ENCODE results near the gene KDM2A.

The KDM2A gene

DNA sequence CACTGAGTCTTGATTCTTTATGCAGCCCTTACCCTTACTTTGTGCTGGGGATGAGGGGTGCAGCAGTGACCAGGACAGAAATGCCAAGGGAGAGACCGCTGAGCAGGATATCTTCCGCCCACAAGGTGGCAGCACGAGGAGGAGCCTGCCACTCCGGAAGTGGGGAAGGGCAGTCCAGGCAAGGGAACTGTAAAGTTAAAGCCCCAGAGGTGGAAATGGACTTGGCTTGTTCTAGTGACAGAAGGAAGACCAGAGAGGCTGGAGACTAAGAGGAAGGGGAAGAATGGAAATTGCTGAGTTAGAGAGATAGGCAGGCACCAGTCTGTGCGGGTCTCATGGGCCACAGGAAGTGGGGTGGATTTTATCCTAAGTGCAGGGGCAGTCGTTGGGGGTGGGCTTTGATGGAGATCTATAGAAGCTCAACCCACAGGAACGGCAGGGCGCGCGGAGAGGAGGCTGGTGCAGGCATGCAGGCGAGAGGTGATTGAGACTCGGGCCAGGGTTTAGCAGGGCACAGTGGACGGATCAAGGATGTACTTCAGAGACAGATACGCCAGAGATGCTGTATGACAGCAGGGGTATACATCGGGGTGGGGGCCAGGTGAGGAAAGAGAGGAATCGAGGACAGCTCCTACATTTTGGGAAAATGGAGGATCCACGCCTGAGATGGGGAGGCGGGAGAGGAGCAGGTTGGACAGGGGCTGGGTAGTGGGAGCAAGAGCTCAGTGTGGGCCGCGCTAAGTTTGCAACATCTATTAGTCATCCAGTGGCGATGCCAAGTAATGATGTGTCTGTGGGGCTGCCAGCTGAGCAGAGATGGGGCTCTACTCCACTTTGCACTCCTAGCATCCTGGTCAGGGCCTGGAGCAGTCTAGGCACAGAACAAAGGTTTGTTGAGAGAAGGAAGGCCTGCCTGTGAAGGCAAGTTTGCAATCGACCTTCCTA is 143.9 kb downstream of the KDM2A start:
- peak; percentile 74 for DNase-seq

DNA sequence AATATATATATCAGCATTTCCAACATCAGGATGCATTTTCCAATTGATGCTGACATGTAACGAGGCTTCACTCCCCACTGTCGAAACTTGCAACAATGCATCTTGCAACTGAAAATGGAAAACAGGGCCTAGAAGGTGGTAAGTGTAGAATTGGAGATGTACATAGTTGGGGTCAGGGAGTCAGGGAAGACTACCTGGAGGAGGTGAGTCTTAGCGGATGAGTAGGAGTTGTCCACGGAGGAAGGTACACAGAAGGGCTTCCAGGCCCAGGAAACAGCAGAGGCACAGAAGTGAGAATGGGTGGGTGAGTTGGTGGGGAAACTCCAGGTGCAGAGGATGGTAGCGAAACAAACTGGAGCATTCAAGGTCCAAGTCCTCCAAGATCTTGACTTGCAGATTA is 145.2 kb downstream of the KDM2A start:
- DNase-seq = no peak

DNA sequence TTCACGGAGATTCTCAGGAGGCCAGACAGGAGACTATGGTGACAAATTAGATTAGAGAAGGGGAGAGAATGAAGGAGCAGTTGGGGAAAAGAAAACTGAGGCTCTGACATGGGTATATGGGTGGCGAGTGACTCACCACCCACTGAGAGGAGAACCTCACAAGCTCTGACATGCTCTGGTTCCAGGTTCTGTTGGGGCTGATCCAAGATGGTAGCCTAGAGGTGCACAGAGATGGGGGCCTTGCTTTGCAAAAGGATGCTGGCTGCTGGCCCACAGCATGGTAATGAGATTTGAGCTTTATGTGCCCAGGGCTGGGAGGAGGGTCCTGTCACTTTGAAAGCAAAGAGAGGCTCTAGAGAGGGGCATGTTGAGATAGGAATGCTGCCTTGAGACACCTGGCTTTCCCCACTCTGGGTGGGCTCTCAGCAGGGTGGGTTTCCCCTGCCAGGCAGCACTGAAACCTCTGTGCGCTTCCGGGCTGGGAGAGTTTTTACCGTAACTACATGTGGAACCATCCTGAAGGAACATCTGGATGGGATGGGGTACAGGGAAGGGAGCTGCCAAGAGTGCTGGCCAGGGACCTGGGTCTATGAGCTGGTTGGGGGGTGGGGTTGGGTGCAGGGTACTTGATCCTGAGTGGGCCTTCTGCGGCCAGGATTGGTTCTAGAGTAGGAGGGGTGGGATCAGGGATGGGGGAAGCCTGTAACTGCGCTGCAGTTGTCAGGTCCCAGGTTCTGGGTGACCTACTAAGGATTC is 146.0 kb downstream of the KDM2A start:
- DNase-seq = peak; percentile 17

DNA sequence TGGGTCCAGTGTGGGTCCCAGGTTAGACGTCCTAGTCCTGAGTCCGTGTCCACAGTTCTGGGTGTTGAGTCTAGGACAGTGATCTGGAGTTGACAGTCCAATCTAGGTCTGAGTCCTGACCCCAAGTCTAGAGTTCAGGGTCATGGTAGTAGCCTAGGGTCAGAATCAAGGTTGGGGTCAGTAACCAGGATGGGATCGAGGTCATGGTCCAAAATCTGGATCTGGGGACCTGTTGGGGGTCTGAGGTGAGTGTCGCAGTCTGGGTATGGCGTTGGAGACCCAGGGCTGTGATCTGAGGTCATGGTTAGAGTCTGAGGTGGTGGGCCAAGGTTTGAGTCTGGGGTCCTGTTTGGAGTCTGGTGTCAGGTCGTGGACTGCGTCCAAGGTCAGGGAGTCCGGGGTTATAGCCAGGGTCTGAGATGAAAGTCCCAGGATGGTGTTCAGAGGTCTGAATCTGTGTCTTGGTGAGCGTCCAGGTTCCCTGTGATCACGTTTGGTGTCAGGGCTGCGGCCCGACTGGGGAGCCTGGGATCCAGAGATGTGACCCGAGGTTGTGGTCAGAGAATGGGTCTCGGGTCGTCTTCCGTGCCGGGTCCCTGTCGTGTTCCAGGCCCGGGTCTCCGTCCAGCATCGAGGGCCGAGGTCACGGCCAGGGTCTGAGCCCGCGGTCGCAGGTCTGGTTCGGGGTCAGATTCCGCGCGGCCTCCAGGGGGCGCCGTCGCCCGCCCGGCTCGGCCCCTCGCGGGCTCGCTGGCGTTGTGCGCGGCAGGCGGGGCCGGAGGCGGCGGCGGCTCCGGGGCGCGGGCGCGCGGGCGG is 146.8 kb downstream of the KDM2A start:
- DNase-seq = peak; percentile 85

DNA sequence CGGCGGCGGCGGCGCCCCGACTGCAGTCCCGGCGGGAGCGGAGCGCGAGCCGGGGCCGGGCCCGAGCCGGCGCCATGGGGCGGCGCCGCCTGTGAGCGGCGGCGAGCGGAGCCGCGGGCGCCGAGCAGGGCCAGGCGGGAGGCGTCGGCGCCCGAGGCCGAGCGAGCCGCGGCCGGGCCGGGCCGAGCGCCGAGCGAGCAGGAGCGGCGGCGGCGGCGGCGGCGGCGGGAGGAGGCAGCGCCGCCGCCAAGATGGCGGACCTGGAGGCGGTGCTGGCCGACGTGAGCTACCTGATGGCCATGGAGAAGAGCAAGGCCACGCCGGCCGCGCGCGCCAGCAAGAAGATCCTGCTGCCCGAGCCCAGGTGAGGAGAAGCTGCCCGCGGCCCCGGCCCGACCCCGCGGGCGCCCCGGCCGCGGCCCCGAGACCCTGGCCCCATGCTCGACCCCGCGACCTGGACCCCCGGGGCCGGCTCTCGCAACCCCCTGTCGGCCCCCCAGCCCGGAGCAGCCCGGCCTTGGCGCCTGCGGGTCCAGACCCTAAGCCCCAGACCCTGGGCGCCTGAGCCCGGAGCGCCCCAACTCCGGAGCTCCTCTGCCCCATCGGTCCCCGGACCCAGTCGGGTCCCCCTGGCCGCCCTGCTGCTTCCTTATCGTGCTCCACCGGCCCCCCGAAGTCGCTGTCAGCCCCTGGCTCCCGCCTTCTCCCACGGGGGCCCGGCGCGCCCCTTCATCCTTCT is 147.6 kb downstream of the KDM2A start, which contains the start of gene GRK2:
Gene GRK2, plus strand, starts transcription at position 25 of the 739 bp plus-strand sequence. Its CDS starts 227 bp downstream, at position 252.
- no peak for DNase-seq

DNA sequence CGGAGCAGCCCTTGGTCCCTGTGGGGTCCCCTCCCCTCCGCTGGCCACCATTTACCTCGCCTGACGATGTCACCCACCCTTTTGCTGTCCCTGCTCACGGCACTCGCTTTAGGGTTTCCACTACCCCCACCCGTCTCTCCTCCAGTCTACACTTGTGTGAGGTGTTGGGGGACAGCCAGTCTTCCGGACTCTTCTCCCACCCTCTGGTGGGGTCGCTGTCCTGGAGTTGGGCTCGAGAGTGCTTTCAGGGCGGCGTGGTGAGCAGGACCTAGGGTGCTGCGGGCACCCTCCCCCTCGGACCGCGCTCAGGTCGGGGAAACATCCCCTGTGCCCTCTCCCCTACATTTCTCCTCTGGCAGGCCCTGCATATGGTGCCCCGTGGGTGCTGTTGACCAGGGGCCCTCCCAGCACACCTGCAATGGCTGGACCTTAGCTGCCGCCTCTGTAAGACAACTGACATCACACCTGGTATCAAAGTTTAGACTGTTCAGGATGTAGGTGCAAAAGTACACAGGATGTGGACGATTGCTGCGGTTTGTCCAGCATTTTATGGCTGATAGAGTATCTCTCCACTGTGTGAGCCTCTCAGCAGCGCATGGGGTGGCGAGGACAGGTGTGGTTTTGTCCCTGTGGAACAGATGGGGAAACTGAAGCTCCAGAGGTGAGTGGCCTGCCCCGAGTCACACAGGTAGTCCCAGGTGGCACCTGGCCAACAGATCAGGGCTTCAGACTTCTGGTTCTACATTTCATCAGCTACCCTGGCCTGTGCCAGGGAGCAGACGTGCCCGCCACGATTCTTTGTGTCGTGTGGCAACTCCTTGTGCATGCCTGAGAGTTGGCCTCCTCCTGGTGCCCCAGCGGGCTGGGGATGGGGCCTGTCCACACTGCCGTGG is 148.4 kb downstream of the KDM2A start:
- peak; percentile 62 for DNase-seq

DNA sequence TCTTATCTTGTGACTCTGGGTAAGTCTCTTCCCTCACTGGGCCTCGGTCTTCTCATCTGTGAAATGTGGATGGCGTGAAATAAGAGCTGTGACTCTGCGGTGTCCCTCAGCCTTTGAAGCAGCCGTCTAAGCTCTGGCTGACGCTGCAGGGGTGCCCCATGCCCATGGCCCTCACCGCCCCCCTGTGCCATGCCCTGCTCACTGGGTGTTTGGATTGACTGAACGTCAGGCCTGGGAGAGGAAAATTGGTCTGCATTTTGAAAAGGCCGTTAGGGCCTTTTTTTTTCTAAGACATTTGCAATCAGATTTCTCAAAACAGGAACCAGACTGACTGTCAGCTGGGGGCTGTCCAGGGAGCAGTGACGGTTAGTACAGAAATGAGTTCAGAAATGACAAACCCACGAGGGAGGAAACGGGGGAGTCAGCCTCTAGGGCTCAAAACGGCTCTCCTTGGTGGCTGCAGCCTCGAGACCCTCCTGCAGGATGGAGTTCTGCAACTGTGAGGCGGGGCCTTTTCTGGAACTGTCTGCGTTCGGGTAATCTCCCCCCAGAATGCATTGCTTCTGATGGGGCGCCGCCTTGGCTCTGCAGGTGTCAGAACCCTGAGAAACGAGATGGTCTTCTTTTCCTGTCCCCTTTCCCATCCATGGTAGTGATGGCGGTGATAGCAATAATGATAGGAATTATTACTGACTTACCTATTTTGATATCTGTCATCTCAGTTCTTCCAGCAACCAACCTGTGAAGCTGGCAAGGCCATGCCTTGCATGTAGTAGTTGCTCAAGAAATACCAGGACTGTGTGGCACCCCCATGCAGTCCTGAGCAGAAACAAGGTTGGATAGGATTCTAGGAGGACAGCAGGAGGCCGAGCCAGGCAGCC is 149.3 kb downstream of the KDM2A start:
- peak; percentile 65 for DNase-seq

DNA sequence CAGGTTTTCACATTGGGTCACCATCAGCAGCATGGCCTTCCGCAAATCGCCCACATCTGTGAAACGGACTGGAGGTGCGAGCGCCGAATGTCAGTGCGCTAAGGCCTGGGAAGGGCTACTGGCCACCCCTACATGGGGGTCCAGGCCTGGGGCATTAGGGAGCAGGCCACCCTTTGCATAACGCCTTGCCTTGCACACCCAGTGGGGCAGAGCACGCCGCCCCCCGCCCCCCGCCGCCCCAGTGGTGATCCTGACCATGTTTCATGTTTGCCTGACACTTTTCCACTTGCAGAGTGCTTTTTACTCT is 149.9 kb downstream of the KDM2A start:
- no peak for DNase-seq

DNA sequence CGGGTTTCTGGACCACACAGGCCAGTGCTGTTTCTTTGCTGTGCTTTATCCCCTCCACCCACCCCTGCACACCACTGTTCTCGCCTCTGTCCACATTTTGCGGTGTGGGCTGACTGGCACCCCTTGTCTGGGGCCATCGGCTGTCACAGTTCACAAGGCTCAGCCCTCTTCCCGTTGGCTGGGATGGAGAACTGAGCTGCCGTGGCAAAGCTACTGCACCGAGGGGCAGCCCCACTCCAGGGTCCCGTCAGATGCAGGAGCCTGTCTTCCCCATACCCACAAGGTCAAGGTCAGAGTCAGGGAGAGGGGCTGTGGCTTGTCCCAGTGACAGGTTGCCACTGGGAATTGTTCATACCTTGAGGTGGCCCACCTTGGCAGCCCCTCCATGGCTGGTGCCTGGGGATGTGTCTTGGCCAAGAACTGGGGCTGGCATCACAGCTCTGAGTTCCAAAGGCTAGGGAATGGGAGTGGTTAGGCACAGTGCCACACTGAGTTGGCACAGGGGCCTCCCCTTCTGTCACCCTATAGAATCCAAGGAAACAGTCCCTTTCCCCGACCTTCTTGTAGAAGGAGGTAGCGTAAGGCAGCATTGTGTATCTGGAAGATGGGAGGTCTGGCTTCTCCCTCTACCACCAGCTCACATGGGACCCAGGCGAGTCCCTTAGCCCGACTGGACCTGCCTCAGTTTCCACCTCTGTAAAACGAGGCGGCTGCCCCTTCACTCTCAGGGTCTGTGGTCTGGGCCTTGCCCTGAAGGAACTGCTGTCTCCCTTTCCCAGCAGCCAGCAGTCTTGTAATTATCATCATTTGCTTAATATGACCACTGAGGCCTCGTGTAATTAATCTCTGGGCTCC is 150.6 kb downstream of the KDM2A start:
- DNase-seq = peak; percentile 33

DNA sequence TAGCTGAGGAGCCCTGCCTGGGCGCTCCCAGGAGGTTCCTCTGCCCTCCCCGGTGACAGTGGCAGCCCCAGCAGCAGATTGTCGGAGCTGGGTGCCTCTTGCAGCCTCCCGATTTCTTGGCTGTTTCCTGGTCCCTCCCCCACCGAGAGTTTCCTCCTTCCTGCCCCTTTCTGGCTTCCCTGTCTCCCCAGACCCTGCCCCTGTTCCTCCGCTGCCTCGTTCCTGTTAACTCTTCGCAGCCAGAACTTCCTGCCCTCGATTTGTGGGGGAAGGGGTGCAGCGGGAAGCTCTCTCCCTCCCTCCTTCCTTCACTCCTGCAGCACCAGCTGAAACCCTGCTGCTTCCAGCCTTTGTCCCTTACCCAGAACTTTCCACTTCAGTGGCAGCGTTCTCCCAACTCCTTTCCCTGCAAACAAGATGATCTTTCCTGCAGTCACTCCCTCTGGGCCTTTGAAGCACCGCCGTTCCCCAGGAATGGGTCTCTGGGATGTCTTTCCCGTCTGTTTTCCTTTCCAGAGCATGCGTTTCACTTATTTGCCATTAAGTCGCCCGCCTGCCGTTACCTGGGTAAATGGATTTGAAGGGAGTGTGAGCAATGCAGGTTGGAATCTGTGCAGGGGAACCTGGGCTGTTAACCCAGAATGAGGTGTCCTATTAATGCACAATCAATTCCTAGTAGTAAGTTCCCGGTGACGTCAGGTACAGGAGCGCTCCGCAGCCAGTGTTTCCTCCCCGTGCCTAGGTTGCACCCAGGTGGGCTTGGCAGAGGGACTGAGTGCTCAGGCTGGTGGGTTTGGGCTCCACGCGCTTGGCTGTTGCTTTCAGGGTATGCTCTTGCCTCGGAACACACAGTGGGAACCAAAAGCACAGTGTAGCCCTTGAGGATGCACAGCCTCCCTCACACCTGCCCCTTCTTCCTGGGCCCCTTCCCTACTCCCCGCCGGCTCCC is 151.5 kb downstream of the KDM2A start:
- DNase-seq = peak; percentile 40

DNA sequence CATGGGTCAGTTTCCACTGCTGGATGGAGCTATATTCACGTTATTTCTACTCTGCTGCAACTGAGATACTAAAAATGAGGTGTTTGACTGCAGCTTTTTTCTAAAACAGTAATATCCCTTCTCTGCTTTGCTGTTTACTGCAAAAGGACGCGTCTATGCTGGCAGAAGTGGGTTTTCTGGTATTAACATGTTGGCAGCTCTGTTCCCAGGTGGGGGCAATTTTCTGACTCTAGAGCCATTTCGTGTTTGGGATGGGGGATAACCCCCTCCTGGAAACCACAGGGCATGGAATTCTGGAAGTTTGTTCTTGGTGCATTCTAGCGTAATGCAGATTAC is 152.1 kb downstream of the KDM2A start:
- no peak for DNase-seq

DNA sequence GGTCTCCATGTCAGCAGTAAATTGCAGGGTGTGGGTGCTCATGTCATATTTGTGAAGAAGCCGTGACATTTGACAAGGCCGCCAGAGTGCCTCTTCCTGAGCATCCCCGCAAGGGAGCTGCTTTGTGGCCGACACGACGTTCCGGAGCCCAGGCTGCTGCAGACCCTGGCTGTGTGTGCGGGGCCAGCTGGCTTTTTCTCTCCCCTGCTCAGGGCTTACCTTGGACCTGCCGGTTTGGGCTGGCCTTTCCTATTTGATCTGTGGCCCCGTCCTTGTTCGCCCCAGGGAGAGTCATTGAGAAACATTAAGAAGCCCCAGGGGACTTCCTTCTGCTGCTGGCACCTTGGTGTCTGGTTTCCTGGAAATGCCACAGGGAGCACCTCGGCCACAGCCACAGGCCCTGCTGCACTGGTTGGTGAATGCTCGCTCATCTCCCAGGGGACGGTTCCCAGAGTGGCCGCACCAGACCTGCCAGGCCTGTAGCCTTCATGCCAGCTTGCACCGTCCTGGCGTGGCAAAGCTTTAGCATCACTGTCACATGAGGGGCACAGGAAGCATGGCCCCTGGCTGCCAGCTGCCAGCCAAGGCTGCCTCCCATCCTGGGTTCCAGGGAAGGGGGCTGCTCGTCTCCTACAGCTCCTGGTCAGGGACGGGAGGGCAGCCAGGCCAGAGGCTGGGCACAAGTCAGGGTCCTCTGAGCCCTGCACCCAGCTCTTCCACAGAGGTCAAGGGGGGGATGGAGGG is 152.7 kb downstream of the KDM2A start:
- peak; percentile 63 for DNase-seq

DNA sequence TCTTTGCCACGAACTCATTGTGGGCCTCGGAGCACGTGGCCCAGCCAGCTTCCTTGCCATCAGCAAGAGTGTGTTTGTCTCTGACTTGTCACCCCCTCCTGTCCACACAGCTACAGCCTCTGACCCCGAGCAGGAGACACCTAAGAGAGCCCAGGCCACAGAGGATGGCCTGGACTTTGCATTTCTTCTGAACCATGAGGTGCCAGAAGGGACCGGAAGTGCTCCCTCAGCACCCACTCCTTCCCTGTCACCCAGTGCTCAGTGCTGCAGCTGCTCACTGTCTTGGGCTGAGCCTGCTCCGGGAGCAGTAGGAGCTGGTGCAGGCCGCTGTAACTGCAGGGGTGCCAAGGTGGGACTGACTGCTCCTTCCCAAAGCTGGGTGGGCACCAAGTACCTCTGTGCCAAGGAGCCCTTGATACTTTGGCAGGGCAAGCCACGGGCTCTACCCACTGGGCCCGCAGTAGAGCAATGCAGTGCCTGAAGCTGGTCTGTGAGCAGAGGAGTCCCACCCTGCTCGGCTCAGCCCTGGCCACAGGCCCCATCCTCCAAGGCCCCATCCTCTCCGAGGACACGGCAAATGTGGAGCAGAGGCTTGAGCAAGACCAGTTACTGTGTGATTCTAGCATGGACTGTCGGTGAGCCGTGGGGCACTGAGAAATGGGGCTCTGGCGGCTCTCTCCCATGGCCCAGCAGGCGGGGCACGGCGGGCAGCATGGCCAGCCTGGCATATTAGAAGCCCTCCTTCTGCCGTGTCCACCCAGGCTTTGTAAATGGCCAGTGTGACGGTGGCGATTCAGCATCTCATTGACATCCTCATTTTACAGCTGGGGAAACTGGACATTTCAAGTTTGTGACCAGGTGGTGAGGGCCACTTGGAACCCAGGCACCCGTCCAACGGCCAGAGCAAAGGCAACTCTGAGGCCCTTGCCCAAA is 153.5 kb downstream of the KDM2A start:
- DNase-seq = peak; percentile 45

DNA sequence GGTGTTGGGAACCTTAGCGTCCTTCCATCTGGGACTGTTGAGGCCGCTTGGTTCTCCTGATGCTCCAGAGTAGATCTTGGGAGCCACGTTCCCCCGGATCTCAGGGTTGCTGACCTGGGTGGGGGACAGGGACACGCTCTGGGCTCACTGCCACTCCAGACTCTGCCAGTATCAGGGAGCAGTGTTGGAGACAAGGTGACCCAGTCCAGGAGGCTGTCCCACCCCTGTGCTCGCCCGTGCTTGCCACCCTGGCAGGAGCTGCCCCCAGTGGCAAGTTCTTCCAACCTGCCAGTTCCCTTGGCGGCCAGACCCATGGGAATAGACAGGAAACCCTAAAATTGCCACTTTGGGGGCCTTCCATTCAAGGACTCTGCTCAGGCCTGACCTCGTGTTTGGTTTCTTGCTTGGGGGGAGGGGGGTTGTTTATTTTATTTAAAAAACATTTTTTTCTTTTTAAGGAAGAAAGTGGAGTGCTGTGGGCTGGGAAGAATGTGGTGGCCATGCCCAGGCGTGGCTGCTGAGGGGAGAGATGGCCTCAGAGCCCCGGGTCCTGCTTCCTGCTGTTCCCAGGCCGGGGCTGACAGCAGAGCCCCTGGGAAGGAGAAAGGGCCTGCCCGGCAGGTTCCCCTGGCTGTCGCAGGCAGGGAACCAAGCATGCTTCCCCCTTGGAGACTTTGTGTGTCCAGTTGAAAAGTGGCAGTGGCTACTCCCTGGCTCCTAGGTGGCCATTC is 154.4 kb downstream of the KDM2A start:
- peak; percentile 32 for DNase-seq

DNA sequence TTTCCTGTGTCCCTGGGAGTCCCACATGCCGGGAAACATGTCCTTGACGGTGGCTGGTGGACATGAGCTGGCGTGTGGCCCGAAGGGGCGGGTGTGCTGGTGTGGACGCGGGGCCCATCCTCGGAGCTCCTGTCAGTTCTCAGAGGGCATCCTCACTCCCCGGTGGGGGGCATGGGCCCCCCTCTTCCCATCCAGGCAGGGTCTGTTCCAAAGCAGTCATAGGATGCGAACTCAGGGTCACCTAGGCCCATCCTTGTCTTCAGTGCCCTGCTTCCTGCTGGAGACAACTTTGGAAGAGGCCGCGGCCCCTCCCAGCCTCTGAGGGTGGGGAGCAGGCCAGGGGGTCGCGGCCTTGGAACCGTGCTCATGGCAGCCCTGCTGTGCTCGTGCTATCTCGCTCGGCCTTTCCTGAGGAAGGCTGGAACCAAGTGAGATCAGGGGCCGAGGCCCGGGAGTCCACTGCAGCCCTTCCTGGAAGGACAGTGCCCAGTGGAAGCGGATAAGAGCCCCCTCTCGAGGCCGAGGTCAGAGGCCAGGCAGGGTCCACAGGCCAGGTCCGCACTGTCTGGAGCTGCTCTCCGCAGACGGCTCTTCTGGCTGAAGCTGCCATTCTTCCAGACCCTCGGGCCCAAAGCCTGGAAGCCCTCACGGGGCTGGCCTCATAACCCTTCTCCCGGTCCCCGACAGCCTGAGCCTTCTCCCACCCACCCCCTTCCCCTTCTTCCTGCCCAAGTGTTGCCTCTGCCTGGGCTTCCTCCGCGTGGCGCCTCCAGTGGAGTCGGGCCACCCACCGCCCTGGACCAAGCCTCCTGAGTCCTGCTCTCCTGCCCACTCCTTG is 155.9 kb downstream of the KDM2A start:
- DNase-seq = peak; percentile 21
